SK-N-SH (cell line): Measurements from ENCODE around the gene ITGA6.

Experiments used
- CTCF ChIP-seq: fragments of 200-600 bp; sonication (generic); IDR thresholded peaks from 2 replicates; pipeline ENCODE4 v1.6.1; 2017; ENCODE audit warnings: antibody characterized with exemption, mild to moderate bottlenecking, moderate library complexity
- EP300 ChIP-seq, 2 experiments: IDR thresholded peaks; 2 replicates each; pipeline versions ENCODE4 v1.4.0 to v1.6.1; 2012; ENCODE audit warnings: borderline replicate concordance in 1 of 2, low read depth in 1 of 2, low read length in 1 of 2
- EZH2phosphoT487 ChIP-seq: fragments of 200-600 bp; sonication (generic); IDR thresholded peaks from 2 replicates; pipeline ENCODE4 v1.6.1; 2017; ENCODE audit warnings: low read depth, mixed run types, mild to moderate bottlenecking, antibody characterized with exemption, moderate library complexity, borderline replicate concordance
- FOXJ3 ChIP-seq: sonication (generic); formaldehyde crosslinking; IDR thresholded peaks from 2 replicates; pipeline ENCODE4 v1.5.1; 2020; ENCODE audit warnings: mild to moderate bottlenecking, missing genetic modification reagents
- JUND ChIP-seq: IDR thresholded peaks from 2 replicates; pipeline ENCODE4 v1.4.0; 2012
- MAX ChIP-seq: IDR thresholded peaks from 2 replicates; pipeline ENCODE4 v1.4.0; 2012; ENCODE audit warnings: low read depth
- PBX3 ChIP-seq: IDR thresholded peaks from 2 replicates; pipeline ENCODE4; 2012
- POLR2AphosphoS5 ChIP-seq: IDR thresholded peaks from 2 replicates; pipeline ENCODE4 v1.6.1; 2012; ENCODE audit warnings: low read depth, low read length
- REST ChIP-seq: IDR thresholded peaks from 2 replicates; pipeline ENCODE4 v1.6.1; 2012; ENCODE audit warnings: mild to moderate bottlenecking, low read depth, low read length, moderate library complexity
- RFX5 ChIP-seq: IDR thresholded peaks from 2 replicates; pipeline ENCODE4 v1.6.1; 2012; ENCODE audit warnings: mild to moderate bottlenecking, improper control_type of control experiment, low read length
- SMC3 ChIP-seq: IDR thresholded peaks from 2 replicates; pipeline ENCODE4 v1.6.1; 2012; ENCODE audit warnings: low read depth, low read length, improper control_type of control experiment
- TAF1 ChIP-seq: IDR thresholded peaks from 2 replicates; pipeline ENCODE4 v1.6.1; 2012; ENCODE audit warnings: low read depth, mild to moderate bottlenecking, low read length, moderate library complexity, borderline replicate concordance
- USF1 ChIP-seq: IDR thresholded peaks from 2 replicates; pipeline ENCODE4 v1.4.0; 2012; ENCODE audit warnings: low read depth, borderline replicate concordance
- ZBTB33 ChIP-seq: IDR thresholded peaks from 2 replicates; pipeline ENCODE4 v1.4.0; 2012; ENCODE audit warnings: low read depth, borderline replicate concordance

GRCh38 chr2:172405673-172406072, 21.7 kb upstream of the ITGA6 start:
- TF ChIP-seq FOXJ3 (CRISPR knock-in tag) (no peak), SMC3 (no peak), CTCF (no peak), MAX (no peak), EZH2phosphoT487 (no peak), EP300 (IDR thresholded peaks at IDR 0.05; ENCODE audit: borderline replicate concordance in 1 of 2, low read depth in 1 of 2, low read length in 1 of 2) (no peak), ZBTB33 (no peak), JUND (no peak), POLR2AphosphoS5 (no peak), TAF1 (no peak), USF1 (no peak), RFX5 (no peak), PBX3 (no peak), REST (no peak)
